Liver (tissue), 9 donors: Measurements from ENCODE around the gene MAP4K4. TPM values are rescaled to one million over a fixed set of nuclear protein-coding genes. Genes with fewer than 3 reads are reported as not detected.

Experiments
- DNase-seq: peaks from one replicate; pipeline ENCODE4 v3.0.0-alpha.2; 2017; ENCODE audit warnings: low spot score
- H3K27ac ChIP-seq, 2 donors: one replicate each; pipeline ENCODE4 v1.7.0; 2013; ENCODE audit warnings: inconsistent platforms in 2 of 2, low read length in 2 of 2, control low read depth in 1 of 2, low read depth in 1 of 2, mild to moderate bottlenecking in 1 of 2
- H3K27me3 ChIP-seq, 4 donors: one replicate each; pipeline versions ENCODE4 v1.6.1 to v1.7.0; 2013; ENCODE audit warnings: low read length in 3 of 4, inconsistent platforms in 1 of 4, mild to moderate bottlenecking in 1 of 4, moderate library complexity in 1 of 4; ENCODE audit not compliant: control insufficient read depth in 4 of 4, insufficient read depth in 4 of 4
- H3K36me3 ChIP-seq, 4 donors: one replicate each; pipeline versions ENCODE4 v1.6.1 to v1.7.0; 2013; ENCODE audit warnings: low read length in 3 of 4, mild to moderate bottlenecking in 3 of 4, low read depth in 1 of 4, moderate library complexity in 1 of 4; ENCODE audit not compliant: control insufficient read depth in 4 of 4, insufficient read depth in 3 of 4
- H3K4me1 ChIP-seq, 4 donors: one replicate each; pipeline versions ENCODE4 v1.6.1 to v1.7.0; 2013; ENCODE audit warnings: low read length in 3 of 4, mild to moderate bottlenecking in 3 of 4, moderate library complexity in 1 of 4; ENCODE audit not compliant: control insufficient read depth in 4 of 4, insufficient read depth in 4 of 4
- H3K4me3 ChIP-seq, 3 donors: one replicate each; pipeline versions ENCODE4 v1.6.1 to v1.7.0; 2013; ENCODE audit warnings: low read length in 3 of 3, control low read depth in 1 of 3, low read depth in 1 of 3, mild to moderate bottlenecking in 1 of 3
- H3K9ac ChIP-seq, 2 donors: one replicate each; pipeline ENCODE4 v1.7.0; 2013; ENCODE audit warnings: low read length in 2 of 2, mild to moderate bottlenecking in 2 of 2, moderate library complexity in 2 of 2, control low read depth in 1 of 2, low read depth in 1 of 2
- H3K9me3 ChIP-seq, 4 donors: one replicate each; pipeline versions ENCODE4 v1.6.1 to v1.7.0; 2013; ENCODE audit warnings: low read length in 3 of 4; ENCODE audit not compliant: control insufficient read depth in 4 of 4
- FOXA1 ChIP-seq: IDR thresholded peaks from 2 replicates; pipeline ENCODE4 v1.6.1; 2016; ENCODE audit warnings: antibody characterized with exemption
- HNF4G ChIP-seq: IDR thresholded peaks from 2 replicates; pipeline ENCODE4 v1.6.1; 2016; ENCODE audit warnings: antibody characterized with exemption
- JUND ChIP-seq, 2 donors: IDR thresholded peaks; 2 replicates each; pipeline ENCODE4 v1.6.1; 2016; ENCODE audit warnings: antibody characterized with exemption in 2 of 2
- MAX ChIP-seq: IDR thresholded peaks from 2 replicates; pipeline ENCODE4 v1.6.1; 2016; ENCODE audit warnings: antibody characterized with exemption
- NR2F2 ChIP-seq: IDR thresholded peaks from 2 replicates; pipeline ENCODE4 v1.6.1; 2016; ENCODE audit warnings: antibody characterized with exemption
- RAD21 ChIP-seq, 2 donors: IDR thresholded peaks; 2 replicates each; pipeline ENCODE4 v1.6.1; 2016; ENCODE audit warnings: antibody characterized with exemption in 2 of 2, mild to moderate bottlenecking in 2 of 2
- REST ChIP-seq: IDR thresholded peaks from 2 replicates; pipeline ENCODE4 v1.6.1; 2016; ENCODE audit warnings: antibody characterized with exemption, mild to moderate bottlenecking
- RXRA ChIP-seq, 2 donors: IDR thresholded peaks; 2 replicates each; pipeline ENCODE4 v1.6.1; 2017 to 2018; ENCODE audit warnings: antibody characterized with exemption in 2 of 2, mild to moderate bottlenecking in 1 of 2
- TAF1 ChIP-seq: conservative IDR thresholded peaks from 2 replicates; pipeline ENCODE4 v1.6.1; 2016; ENCODE audit warnings: antibody characterized with exemption, mild to moderate bottlenecking
- YY1 ChIP-seq: IDR thresholded peaks from 2 replicates; pipeline ENCODE4 v1.6.1; 2016; ENCODE audit warnings: antibody characterized with exemption, mild to moderate bottlenecking
- WGBS: extraction: QIAGEN DNeasy Blood & Tissue Kit; methylation state at CpG from one replicate; pipeline ENCODE4 v1.1.7; 2013; 5-methylcytosine and 5-hydroxymethylcytosine counted together
- polyA plus RNA-seq, 2 donors: library from polyadenylated mRNA; stranded (reverse) in 1 of 2; unstranded in 1 of 2; fragments of 200-250 nt in 1 of 2; fragments of >200 nt in 1 of 2; fragmentation: Nextera tagmentation in 1 of 2; extraction: Ambion mirVana in 1 of 2; gene quantifications; one replicate each; pipeline versions ENCODE4 v1.2.1 to v1.2.3, GENCODE V29; 2013 to 2015
- total RNA-seq, 2 donors: library from RNA; depleted of rRNA; stranded (reverse); fragments of >200 nt; gene quantifications; one replicate each; pipeline ENCODE4 v1.2.3, GENCODE V29; 2014
- TF ChIP-seq, protein P1 (sequence below): IDR thresholded peaks from 2 replicates; pipeline ENCODE4 v1.6.1; 2016; ENCODE audit warnings: antibody characterized with exemption
- TF ChIP-seq, protein P2 (sequence below): fragments of 150-350 bp; IDR thresholded peaks from 2 replicates; pipeline ENCODE4 v1.5.1; 2017; ENCODE audit warnings: improper control_type of control experiment, low read depth, low read length; ENCODE audit not compliant: missing input control
- donor health status: healthy.
- donor health status: healthy.
- donor health status: healthy.
- donor health status: healthy.
- donor health status: healthy.

MAP4K4 gene
- total and polyA plus RNA-seq, 4 donors = 9.1 to 40.0 (median 23.6) TPM

DNA sequence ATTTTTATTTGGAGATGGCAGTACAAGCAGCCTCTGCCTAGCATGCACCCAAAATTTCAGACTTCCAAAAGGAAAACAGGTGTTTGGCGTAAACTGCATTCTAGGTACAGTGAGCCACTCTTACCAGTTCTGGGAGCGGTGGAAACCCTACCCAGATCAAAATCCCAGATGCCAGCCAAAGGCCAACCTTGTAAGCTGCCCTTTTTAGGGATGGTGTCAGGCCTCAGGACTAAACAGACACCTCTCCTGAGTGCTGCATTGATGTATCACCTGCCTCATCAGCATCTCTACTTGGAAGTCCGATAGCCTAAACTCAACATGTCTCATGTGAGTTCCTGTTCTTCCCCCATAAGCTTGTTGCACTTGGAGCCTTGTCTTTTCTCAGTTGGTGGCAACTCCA is 104.0 kb downstream of the MAP4K4 start:
- WGBS = 96% methylated on average over 3 of the region's 3 CpGs
- TF ChIP-seq YY1 (no peak), JUND (IDR thresholded peaks at IDR 0.05) (no peak), MAX (no peak), TAF1 (no peak), HNF4G (no peak), RAD21 (IDR thresholded peaks at IDR 0.05) (no peak), NR2F2 (no peak), FOXA1 (no peak), REST (no peak), RXRA (IDR thresholded peaks at IDR 0.05) (no peak)
- TF ChIP-seq, protein P1, sequence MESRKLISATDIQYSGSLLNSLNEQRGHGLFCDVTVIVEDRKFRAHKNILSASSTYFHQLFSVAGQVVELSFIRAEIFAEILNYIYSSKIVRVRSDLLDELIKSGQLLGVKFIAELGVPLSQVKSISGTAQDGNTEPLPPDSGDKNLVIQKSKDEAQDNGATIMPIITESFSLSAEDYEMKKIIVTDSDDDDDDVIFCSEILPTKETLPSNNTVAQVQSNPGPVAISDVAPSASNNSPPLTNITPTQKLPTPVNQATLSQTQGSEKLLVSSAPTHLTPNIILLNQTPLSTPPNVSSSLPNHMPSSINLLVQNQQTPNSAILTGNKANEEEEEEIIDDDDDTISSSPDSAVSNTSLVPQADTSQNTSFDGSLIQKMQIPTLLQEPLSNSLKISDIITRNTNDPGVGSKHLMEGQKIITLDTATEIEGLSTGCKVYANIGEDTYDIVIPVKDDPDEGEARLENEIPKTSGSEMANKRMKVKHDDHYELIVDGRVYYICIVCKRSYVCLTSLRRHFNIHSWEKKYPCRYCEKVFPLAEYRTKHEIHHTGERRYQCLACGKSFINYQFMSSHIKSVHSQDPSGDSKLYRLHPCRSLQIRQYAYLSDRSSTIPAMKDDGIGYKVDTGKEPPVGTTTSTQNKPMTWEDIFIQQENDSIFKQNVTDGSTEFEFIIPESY = no peak
- TF ChIP-seq, protein P2, sequence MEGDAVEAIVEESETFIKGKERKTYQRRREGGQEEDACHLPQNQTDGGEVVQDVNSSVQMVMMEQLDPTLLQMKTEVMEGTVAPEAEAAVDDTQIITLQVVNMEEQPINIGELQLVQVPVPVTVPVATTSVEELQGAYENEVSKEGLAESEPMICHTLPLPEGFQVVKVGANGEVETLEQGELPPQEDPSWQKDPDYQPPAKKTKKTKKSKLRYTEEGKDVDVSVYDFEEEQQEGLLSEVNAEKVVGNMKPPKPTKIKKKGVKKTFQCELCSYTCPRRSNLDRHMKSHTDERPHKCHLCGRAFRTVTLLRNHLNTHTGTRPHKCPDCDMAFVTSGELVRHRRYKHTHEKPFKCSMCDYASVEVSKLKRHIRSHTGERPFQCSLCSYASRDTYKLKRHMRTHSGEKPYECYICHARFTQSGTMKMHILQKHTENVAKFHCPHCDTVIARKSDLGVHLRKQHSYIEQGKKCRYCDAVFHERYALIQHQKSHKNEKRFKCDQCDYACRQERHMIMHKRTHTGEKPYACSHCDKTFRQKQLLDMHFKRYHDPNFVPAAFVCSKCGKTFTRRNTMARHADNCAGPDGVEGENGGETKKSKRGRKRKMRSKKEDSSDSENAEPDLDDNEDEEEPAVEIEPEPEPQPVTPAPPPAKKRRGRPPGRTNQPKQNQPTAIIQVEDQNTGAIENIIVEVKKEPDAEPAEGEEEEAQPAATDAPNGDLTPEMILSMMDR = no peak
- Histone ChIP-seq H3K9me3 (no peaks in the 10 kb centered on the region), H3K27me3 (no peaks in the 10 kb centered on the region), H3K27ac (no peak overlapping the region), H3K9ac (no peak overlapping the region), H3K4me3 (no peak overlapping the region), H3K4me1 (peaks cover 11 to 47% (median 37%) of the 10 kb centered on the region in 4 donors), H3K36me3 (no peaks in the 10 kb centered on the region)
- DNase-seq = no peak

DNA sequence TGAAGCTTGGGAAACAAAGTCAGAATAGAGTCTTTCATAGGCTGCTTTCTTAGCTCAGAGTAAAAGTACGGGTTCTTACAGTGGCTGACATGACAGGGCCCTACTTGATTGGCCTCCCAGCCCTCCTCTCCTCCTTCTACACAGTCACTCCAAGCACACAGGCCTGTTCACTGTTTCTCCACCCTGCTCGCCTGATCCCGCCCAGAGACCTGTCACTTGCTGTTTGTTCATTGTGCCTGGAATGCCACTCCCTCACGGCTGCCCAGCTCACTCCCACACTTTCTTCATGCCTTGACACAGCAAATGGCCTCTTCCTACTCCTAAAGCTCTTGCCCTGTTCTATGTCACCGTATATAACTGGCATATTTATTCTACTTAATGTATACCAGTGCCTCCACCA is 104.8 kb downstream of the MAP4K4 start:
- 73% methylated on average over 5 of the region's 5 CpGs for WGBS
- no peaks in the 10 kb centered on the region for H3K27me3 ChIP-seq
- H3K4me3 ChIP-seq = no peak overlapping the region
- no peaks in the 10 kb centered on the region for H3K9me3 ChIP-seq
- H3K4me1 ChIP-seq = peaks cover 14 to 47% (median 37%) of the 10 kb centered on the region in 4 donors
- DNase-seq = no peak
- no peaks in the 10 kb centered on the region for H3K36me3 ChIP-seq
- TF ChIP-seq HNF4G = no peak
- H3K9ac ChIP-seq = no peak overlapping the region
- no peak overlapping the region for H3K27ac ChIP-seq
